NCI-H1930 (cell line): ENCODE measurements around the gene LARGE1.

Source experiments
- DNase-seq, 2 experiments: peaks; one replicate each; lab custom pipeline; 2025; lab: John Stamatoyannopoulos, UW

LARGE1 gene

DNA sequence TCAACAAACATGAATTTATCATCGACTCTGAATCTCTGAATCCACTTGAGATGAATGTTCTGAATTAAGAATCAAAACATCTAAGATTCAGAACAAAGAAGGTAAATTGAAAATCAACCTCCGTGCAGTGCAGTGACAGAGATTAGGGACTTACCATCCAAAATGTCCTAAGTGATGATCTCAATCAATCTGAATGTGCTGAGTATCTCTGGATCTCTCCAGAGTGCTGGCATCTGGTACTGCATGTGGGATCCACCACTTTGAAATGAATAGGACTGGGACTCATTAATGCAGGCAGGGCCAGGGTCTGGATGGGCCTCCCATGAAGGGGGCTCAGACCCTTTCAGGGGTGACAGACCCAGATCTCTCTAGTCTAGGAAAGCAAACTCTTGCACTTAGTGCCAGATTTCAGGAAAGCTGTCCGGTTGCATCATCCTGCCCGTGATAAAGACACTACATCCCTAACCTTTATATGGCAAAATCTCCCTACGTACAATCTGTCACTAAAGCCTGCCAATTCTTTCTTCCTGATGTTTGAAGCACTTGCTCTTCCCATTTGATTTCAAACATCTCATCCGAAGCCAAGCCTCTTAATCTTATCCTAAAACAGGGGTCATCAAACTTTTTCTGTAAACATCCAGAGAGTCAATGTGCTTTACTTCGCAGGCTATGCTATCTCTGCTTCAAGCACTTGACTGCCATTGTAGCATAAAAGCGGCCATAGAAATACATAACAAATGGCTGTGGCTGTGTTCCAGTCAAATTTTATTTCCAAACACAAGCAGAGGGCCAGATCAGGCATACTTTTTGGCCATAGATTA lies 263.3 kb downstream of the LARGE1 start:
- DNase-seq, result no peak

DNA sequence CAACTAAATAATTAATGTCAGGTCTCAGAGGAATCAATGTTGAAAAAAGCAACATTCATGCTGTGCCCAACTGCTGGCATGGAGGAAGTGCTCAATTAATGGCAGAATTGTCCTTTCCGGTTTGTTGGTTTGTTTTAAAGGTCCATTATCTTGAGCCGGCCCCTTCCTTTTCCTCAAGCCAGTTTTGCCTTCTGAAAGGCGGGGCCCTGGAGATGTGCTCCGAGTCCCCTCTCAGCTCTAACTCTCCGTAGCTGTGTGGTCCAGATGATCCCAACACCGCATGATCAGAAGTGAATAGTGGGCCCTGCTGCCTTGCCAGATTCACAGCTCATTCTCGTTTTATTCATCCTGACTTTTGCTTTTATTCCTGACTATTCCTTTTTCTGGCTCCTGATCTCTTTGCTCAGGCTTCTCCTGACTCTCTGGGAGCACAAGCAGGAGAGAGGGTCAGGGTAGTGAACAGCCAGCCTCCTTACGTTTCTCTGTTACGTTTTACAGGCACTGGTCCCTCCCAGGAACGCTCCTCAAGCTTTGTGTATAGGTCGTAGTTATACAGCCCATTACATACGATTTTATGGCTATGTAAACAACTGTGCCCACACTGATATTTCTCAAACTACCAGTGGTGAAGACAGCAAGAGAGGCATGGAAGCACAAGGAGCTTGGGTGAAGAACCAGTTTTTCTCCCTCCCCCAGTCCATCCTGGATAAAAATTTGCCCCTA lies 265.9 kb downstream of the LARGE1 start:
- DNase-seq, result no peak

DNA sequence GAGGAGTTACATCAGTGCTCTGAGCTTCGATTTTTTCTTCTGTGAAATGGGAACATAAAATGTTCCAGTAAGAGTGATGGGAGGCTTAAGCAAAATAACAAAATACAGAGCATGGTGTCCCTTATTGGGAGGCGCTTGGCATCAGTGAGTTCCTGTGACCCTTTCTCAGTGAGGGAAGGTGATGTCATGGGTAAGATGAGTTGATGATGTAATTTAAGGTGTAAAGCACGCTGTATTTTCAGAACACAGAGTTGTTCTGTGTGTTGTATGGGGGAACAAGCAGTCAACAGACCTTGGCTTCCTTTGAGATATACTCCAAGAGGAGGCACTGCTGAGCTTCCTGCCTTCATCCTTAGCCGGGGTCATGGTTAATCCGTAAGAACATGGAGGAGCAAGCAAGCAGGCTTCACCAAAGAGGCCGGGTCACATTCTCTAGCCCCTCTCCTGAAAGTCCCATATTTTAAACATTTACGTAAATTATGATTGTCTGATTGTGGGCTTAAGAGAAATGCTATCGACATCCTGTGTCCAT lies 266.7 kb downstream of the LARGE1 start:
- no peak for DNase-seq

- no peak for DNase-seq
These were observed 267.7 kb downstream of the LARGE1 start for GRCh38 chr22:33652615-33653014.

GRCh38 chr22:33650244-33650643 lies 270.0 kb downstream of the LARGE1 start:
- DNase-seq, result no peak

DNA sequence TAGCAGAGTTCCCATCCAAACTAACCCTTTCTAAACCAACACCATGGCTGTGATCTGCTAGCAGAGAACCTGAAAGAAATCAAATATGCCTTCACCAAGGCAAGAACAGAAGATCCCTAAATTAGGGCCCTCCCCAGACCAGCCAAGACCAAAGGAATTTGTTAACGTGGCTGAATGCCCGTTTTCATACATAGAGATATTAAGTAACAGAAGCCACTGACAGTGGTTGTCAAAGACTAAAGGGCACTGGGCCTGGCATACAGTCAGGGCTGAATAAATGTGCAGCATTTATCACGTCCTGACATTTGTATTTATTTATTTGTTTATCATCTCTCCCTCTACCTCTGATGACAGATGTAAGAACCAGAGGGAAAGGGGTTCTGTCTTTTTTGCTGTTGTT lies 271.8 kb downstream of the LARGE1 start:
- DNase-seq, result no peak

GRCh38 chr22:33640900-33641299 lies 279.4 kb downstream of the LARGE1 start:
- no peak for DNase-seq

GRCh38 chr22:33639588-33640254 lies 280.6 kb downstream of the LARGE1 start:
- no peak for DNase-seq

- DNase-seq, result no peak
These were observed 284.5 kb downstream of the LARGE1 start for GRCh38 chr22:33635766-33636165.

- DNase-seq, result no peak
These were observed 288.5 kb downstream of the LARGE1 start for GRCh38 chr22:33631777-33632176.

- no peak for DNase-seq
These were observed 294.3 kb downstream of the LARGE1 start for GRCh38 chr22:33625959-33626358.

DNA sequence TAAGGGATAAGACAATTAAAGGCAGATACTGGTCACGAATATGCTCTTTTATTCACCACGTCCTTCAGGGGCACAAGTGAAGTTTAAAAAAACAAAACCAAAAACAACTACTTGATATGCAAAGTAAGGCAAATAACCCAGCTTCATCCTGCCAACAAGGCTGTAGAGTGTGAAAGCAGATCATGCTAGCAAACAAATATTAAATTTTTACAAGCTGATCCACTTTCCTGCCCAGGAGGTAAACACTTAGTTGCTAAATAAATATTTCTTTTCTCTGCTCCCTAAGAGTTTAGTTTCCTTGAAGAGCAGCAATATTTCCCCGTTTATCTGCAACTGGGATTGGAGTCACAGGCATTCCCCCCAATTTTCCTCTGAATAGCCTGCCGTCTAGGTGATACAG lies 300.2 kb downstream of the LARGE1 start:
- no peak for DNase-seq

DNA sequence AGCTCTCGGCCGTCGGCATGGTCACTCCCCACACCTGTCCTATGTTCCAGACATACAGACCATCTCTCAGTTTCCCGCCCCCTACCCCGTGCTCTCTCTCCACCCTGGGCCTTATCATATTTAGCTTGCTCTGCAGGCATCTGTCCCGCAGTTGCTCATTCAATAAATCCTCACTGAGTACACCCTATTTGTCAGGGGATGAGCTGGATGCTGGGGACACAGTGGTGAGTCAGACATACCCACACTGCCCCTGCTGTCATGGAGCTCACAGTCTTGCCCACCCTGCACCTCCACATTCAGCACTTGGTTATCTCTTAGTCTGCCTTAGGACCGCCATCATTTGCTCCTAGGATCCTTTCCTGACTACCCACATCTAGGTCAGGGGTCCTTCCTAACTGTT lies 313.8 kb downstream of the LARGE1 start:
- no peak for DNase-seq

- no peak for DNase-seq
These were observed 314.6 kb downstream of the LARGE1 start for GRCh38 chr22:33605666-33606065.

- DNase-seq, result no peak
These were observed 315.1 kb downstream of the LARGE1 start for GRCh38 chr22:33605221-33605620.

DNA sequence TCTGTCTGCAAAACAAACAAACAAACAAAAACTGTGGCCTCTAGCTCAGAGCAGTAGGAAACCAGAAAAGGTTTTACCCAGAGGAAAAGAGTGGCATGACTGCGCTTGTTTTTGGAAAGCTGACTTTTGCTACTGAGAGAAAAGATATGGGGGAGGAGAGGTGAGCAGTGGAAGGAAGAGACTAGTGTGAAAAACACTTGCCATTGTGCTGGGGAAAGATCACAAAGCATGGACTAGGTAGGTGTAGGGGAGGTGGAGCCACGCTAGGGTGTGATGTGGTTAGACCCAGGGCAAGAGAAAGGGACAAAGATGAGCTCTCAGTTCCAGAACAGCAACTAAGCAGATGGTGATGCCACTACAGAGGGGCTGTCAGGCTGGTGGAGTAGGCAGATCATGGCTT lies 319.2 kb downstream of the LARGE1 start:
- no peak for DNase-seq

- DNase-seq, result no peak
These were observed 319.7 kb downstream of the LARGE1 start for GRCh38 chr22:33600595-33600994.

DNA sequence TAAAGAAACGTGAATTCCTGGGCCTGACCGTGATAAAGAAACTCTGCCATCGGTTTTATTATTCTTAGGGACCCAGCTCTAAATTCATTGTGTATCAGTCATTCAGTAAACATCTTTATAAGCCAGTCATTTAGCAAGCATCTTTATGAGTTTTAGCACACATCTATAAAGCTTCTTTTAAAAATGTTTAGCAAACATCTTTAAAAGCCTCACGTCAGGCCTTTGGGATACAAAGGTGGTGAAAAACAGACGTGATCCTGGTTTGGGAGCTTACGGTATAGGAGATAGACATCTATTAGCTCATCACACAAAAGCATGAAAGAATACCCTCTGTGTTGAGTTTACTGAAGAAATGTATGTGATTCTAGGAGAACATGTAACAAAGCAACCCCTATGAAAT lies 320.2 kb downstream of the LARGE1 start:
- DNase-seq, result no peak

DNA sequence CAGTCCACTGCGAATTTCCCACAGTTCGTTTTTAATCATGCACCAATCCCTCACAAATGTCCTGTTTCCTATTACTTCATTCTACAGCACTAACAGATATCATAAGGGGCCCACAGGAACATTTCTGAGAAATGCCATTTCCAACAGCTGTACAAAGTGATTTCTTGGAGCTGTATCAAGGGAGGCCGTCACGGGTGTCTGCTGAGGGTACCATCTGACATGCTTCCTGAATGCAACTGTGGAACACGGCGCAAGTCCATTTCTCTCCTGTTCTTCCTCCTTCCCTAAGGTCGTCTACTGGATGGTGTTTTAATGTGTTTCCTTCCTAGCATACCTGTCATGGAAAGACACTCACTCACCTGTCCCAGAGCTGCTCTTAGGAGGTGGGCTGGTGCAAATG lies 320.7 kb downstream of the LARGE1 start:
- DNase-seq, result no peak

GRCh38 chr22:33598821-33599220 lies 321.5 kb downstream of the LARGE1 start:
- no peak for DNase-seq

GRCh38 chr22:33597274-33597985 lies 322.8 kb downstream of the LARGE1 start:
- DNase-seq, result no peak

DNA sequence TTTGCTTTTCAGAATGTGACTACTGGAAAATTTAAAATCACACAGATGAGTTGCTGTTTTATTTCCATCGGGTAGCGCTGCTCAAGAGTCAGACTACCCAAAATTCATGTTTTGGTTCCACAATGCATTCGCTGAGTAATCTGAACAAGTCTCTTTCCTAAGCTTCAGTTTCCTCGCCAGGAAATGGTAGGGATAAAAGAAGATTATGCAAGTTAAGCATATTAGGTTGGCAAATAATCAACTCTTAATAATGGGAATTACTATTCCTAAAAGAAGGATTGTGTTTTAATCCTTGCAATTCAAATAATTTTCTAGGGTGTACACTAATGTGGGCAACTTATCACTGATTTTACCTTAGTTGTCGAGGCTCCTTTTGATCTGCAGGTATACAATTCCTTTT lies 326.5 kb downstream of the LARGE1 start:
- DNase-seq, result no peak
